K562 (cell line): Measurements from ENCODE around the gene RNF44. TPM values are rescaled to one million over a fixed set of nuclear protein-coding genes. Genes with fewer than 3 reads are reported as not detected.
A peak's percentile ranks its signal among the peaks of the same experiment; 100 is the strongest.

ENCODE experiments used
- ASH1L ChIP-seq: fragments of 450-650 bp; IDR thresholded peaks from 2 replicates; pipeline ENCODE4 v1.6.1; 2018; ENCODE audit warnings: borderline replicate concordance, mild to moderate bottlenecking, low read depth; ENCODE audit not compliant: partially characterized antibody
- ATF1 ChIP-seq, 2 experiments: fragments of 450-650 bp in 1 of 2; IDR thresholded peaks; 2 replicates each; pipeline ENCODE4 v1.6.1; 2016; ENCODE audit warnings: missing compliant biosample characterization in 1 of 2, missing genetic modification characterization in 1 of 2
- ATF4 ChIP-seq: fragments of 450-650 bp; formaldehyde crosslinking; IDR thresholded peaks from 2 replicates; pipeline ENCODE4 v1.4.0; 2022; ENCODE audit warnings: mild to moderate bottlenecking, moderate library complexity
- E2F6 ChIP-seq, 2 experiments: IDR thresholded peaks; 2 replicates each; pipeline ENCODE4 v1.6.1; 2011; ENCODE audit warnings: borderline replicate concordance in 1 of 2, control low read depth in 1 of 2, low read depth in 1 of 2, low read length in 1 of 2, mild to moderate bottlenecking in 1 of 2, mixed read lengths in 1 of 2, moderate library complexity in 1 of 2; ENCODE audit not compliant: insufficient read depth in 1 of 2, insufficient read length in 1 of 2, poor library complexity in 1 of 2, severe bottlenecking in 1 of 2; ENCODE audit errors: extremely low read depth in 1 of 2
- ELF1 ChIP-seq: fragments of 200-800 bp; sonication (Bioruptor generic); IDR thresholded peaks from 2 replicates; pipeline ENCODE4 v1.6.1; 2016; ENCODE audit warnings: missing genetic modification characterization, missing compliant biosample characterization
- ELF2 ChIP-seq: fragments of 250-450 bp; sonication (Bioruptor Pico); IDR thresholded peaks from 2 replicates; pipeline ENCODE4 v1.5.0; 2021; ENCODE audit warnings: mild to moderate bottlenecking
- MAX ChIP-seq: sonication (generic); formaldehyde crosslinking; IDR thresholded peaks from 2 replicates; pipeline ENCODE4 v1.9.0; 2022; ENCODE audit warnings: mild to moderate bottlenecking, missing genetic modification reagents
- MNT ChIP-seq, 2 experiments: fragments of 450-650 bp; conservative IDR thresholded peaks; 2 replicates each; pipeline ENCODE4 v1.6.1; 2017; ENCODE audit warnings: mild to moderate bottlenecking in 2 of 2, moderate library complexity in 2 of 2
- MXD1 ChIP-seq: fragments of 250-450 bp; sonication (Bioruptor Pico); IDR thresholded peaks from 2 replicates; pipeline ENCODE4 v1.8.0; 2021; ENCODE audit warnings: borderline replicate concordance, mild to moderate bottlenecking, moderate library complexity; ENCODE audit not compliant: poor library complexity, severe bottlenecking
- NBN ChIP-seq: fragments of 450-650 bp; IDR thresholded peaks from 2 replicates; pipeline ENCODE4 v1.6.1; 2016; ENCODE audit warnings: low read depth, mild to moderate bottlenecking
- POU5F1 ChIP-seq: fragments of 150-350 bp; IDR thresholded peaks from 2 replicates; pipeline ENCODE4 v1.6.1; 2014; ENCODE audit warnings: borderline replicate concordance, low read length, low read depth, mild to moderate bottlenecking; ENCODE audit not compliant: partially characterized antibody
- RBM14 ChIP-seq: fragments of 200-400 bp; formaldehyde crosslinking; IDR thresholded peaks from 2 replicates; pipeline ENCODE4 v1.6.1; 2018; ENCODE audit warnings: low read depth, mild to moderate bottlenecking, low read length, moderate library complexity, borderline replicate concordance; ENCODE audit not compliant: insufficient read depth
- RUNX1 ChIP-seq: sonication (generic); IDR thresholded peaks from 2 replicates; pipeline ENCODE4 v1.6.1; 2016; ENCODE audit warnings: antibody characterized with exemption, low read depth
- SP1 ChIP-seq: sonication (generic); formaldehyde crosslinking; IDR thresholded peaks from 2 replicates; pipeline ENCODE4 v1.8.1; 2022; ENCODE audit warnings: mild to moderate bottlenecking, missing genetic modification reagents
- YBX1 ChIP-seq: fragments of 450-650 bp; IDR thresholded peaks from 2 replicates; pipeline ENCODE4 v1.7.1; 2016; ENCODE audit warnings: mild to moderate bottlenecking
- YY1 ChIP-seq, 3 experiments: IDR thresholded peaks; 2 replicates each; pipeline ENCODE4 v1.6.1; 2011; ENCODE audit warnings: low read length in 2 of 3, mild to moderate bottlenecking in 2 of 3, moderate library complexity in 2 of 3, borderline replicate concordance in 1 of 3, control low read depth in 1 of 3, low read depth in 1 of 3; ENCODE audit not compliant: insufficient read depth in 3 of 3, insufficient replicate concordance in 2 of 3, control insufficient read depth in 1 of 3, insufficient read length in 1 of 3; ENCODE audit errors: extremely low read depth in 1 of 3
- ZNF212 ChIP-seq: fragments of 450-650 bp; formaldehyde crosslinking; IDR thresholded peaks from 2 replicates; pipeline ENCODE4 v1.4.0; 2020; ENCODE audit warnings: mild to moderate bottlenecking
- ZNF280A ChIP-seq: fragments of 450-650 bp; IDR thresholded peaks from 2 replicates; pipeline ENCODE4 v1.6.1; 2018; ENCODE audit warnings: mild to moderate bottlenecking, low read depth; ENCODE audit not compliant: partially characterized antibody
- ZNF354B ChIP-seq: fragments of 250-450 bp; sonication (Bioruptor Pico); IDR thresholded peaks from 2 replicates; pipeline ENCODE4 v1.4.0; 2020
- polyA plus RNA-seq, 8 experiments: library from polyadenylated mRNA; depleted of rRNA in 4 of 8; stranded (reverse) in 5 of 8; unstranded in 3 of 8; fragments of >200 nt; fragmentation: Nextera tagmentation in 2 of 8; fragmentation: Illumina TruSeq in 1 of 8; extraction: Ambion mirVana in 2 of 8; extraction: Trizol in 1 of 8; gene quantifications; 2 replicates each; pipeline versions ENCODE4 v1.2.1 to v1.2.3, GENCODE V29; 2011 to 2014; ENCODE audit warnings: inconsistent platforms in 1 of 8, missing spikeins in 1 of 8
- total RNA-seq, 7 experiments: library from RNA; depleted of rRNA in 6 of 7; stranded (reverse); fragments of >200 nt in 6 of 7; fragmentation: Illumina TruSeq in 2 of 7; extraction: Trizol in 2 of 7; gene quantifications; 2 replicates each; pipeline versions ENCODE4 v1.2.1 to v1.2.3, GENCODE V29; 2011 to 2021; ENCODE audit warnings: low replicate concordance in 1 of 7

The RNF44 gene
- total and polyA plus RNA-seq, 9 of the 15 experiments (the other 6 are each of a cell fraction or from before 2014, with no cell fraction given), result 1.6 to 82.6 (median 7.4) TPM

GRCh38 chr5:176536132-176536901 is 885 bp downstream of the RNF44 start (continued):
- TF ChIP-seq ZNF280A, result no peak
- no peak for TF ChIP-seq POU5F1
- TF ChIP-seq MAX (CRISPR knock-in tag), result peak; percentile 91
- peak; percentile 65; the same call in 1 of the 2 replicates for TF ChIP-seq ELF1
- peak; percentile 99 for TF ChIP-seq MNT (conservative IDR thresholded peaks at IDR 0.05)
- no peak for TF ChIP-seq NBN
- no peak for TF ChIP-seq RBM14
- TF ChIP-seq SP1 (CRISPR knock-in tag), result no peak
- TF ChIP-seq YY1 (IDR thresholded peaks at IDR 0.05; ENCODE audit: borderline replicate concordance in 1 of 3, control insufficient read depth in 1 of 3, extremely low read depth in 1 of 3, insufficient read depth in 3 of 3, insufficient read length in 1 of 3, insufficient replicate concordance in 2 of 3, low read depth in 1 of 3, low read length in 2 of 3), result peak in 1 of 3 experiments; percentile 21
- no peak for TF ChIP-seq MXD1 (CRISPR knock-in tag)
- TF ChIP-seq ELF2 (CRISPR knock-in tag), result no peak
- no peak for TF ChIP-seq YBX1
- TF ChIP-seq E2F6 (IDR thresholded peaks at IDR 0.05; ENCODE audit: borderline replicate concordance in 1 of 2, extremely low read depth in 1 of 2, insufficient read depth in 1 of 2, insufficient read length in 1 of 2, low read depth in 1 of 2, low read length in 1 of 2, poor library complexity in 1 of 2, severe bottlenecking in 1 of 2), result peak; percentile 30 to 61
- TF ChIP-seq ASH1L, result no peak
- TF ChIP-seq RUNX1, result no peak
- TF ChIP-seq ATF4 (CRISPR knock-in tag), result no peak
- no peak for TF ChIP-seq ZNF212 (CRISPR knock-in tag)
- TF ChIP-seq ZNF354B (CRISPR knock-in tag), result no peak
- no peak for TF ChIP-seq ATF1 (CRISPR knock-in tag; IDR thresholded peaks at IDR 0.05)
- TF ChIP-seq ATF1 (tag; IDR thresholded peaks at IDR 0.05), result no peak
